Endothelial cell of umbilical vein (primary cell): ENCODE results near the gene ATP5PD.

Source experiments
- EZH2 ChIP-seq: IDR thresholded peaks from 2 replicates; pipeline ENCODE4 v1.6.1; 2012; ENCODE audit warnings: borderline replicate concordance, low read depth, mild to moderate bottlenecking, moderate library complexity, low read length, inconsistent platforms; ENCODE audit not compliant: severe bottlenecking
- GATA2 ChIP-seq: IDR thresholded peaks from 2 replicates; pipeline ENCODE4 v1.7.0; 2011; ENCODE audit warnings: low read depth, mild to moderate bottlenecking, moderate library complexity, mixed read lengths, low read length; ENCODE audit not compliant: insufficient read length, insufficient read depth
- JUN ChIP-seq: IDR thresholded peaks from 2 replicates; pipeline ENCODE4 v1.6.1; 2011; ENCODE audit warnings: borderline replicate concordance, low read depth; ENCODE audit not compliant: insufficient read length, insufficient read depth
- POLR2A ChIP-seq: IDR thresholded peaks from 2 replicates; pipeline ENCODE4 v1.6.1; 2012; ENCODE audit warnings: low read depth, mild to moderate bottlenecking, control low read depth, low read length
- POLR2AphosphoS5 ChIP-seq: IDR thresholded peaks from 2 replicates; pipeline ENCODE4 v1.6.1; 2012; ENCODE audit warnings: low read depth, mild to moderate bottlenecking, control low read depth, low read length, moderate library complexity; ENCODE audit not compliant: insufficient read depth
- TF ChIP-seq, protein P1 (sequence below), 2 donors: IDR thresholded peaks; 1 replicate in 1 of 2; 2 replicates in 1 of 2; pipeline ENCODE4 v1.5.1; 2011; ENCODE audit warnings: low read length in 2 of 2, mild to moderate bottlenecking in 2 of 2, moderate library complexity in 2 of 2, control low read depth in 1 of 2, inconsistent platforms in 1 of 2, low read depth in 1 of 2; ENCODE audit not compliant: insufficient read depth in 1 of 2; ENCODE audit errors: extremely low read depth in 1 of 2

- TF ChIP-seq, protein P1, sequence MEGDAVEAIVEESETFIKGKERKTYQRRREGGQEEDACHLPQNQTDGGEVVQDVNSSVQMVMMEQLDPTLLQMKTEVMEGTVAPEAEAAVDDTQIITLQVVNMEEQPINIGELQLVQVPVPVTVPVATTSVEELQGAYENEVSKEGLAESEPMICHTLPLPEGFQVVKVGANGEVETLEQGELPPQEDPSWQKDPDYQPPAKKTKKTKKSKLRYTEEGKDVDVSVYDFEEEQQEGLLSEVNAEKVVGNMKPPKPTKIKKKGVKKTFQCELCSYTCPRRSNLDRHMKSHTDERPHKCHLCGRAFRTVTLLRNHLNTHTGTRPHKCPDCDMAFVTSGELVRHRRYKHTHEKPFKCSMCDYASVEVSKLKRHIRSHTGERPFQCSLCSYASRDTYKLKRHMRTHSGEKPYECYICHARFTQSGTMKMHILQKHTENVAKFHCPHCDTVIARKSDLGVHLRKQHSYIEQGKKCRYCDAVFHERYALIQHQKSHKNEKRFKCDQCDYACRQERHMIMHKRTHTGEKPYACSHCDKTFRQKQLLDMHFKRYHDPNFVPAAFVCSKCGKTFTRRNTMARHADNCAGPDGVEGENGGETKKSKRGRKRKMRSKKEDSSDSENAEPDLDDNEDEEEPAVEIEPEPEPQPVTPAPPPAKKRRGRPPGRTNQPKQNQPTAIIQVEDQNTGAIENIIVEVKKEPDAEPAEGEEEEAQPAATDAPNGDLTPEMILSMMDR (IDR thresholded peaks at IDR 0.05; ENCODE audit: extremely low read depth in 1 of 2, insufficient read depth in 1 of 2, low read depth in 1 of 2, low read length in 2 of 2), result no peak
- TF ChIP-seq JUN, result no peak
- no peak for TF ChIP-seq POLR2AphosphoS5
- TF ChIP-seq POLR2A, result no peak
- no peak for TF ChIP-seq GATA2
- no peak for TF ChIP-seq EZH2
Measured at GRCh38 chr17:75077072-75077495, 30.3 kb upstream of the ATP5PD start.
